SK-N-SH (cell line): ENCODE results near the gene SCNM1. TPM values are rescaled to one million over a fixed set of nuclear protein-coding genes. Genes with fewer than 3 reads are reported as not detected.

Experiments used
- CTCF ChIA-PET: fragments of 300-600, 350-600 bp; formaldehyde crosslinking; extraction: SDS; loops from one replicate; lab custom pipeline; 2021; lab: Yijun Ruan, JAX
- POLR2A ChIA-PET: fragments of 350-600 bp; sonication (Branson Sonifier 250); formaldehyde crosslinking; extraction: SDS; loops from one replicate; lab custom pipeline; 2020; ENCODE audit warnings: antibody characterized with exemption, inconsistent platforms; lab: Yijun Ruan, JAX
- DNase-seq: peaks from one replicate; pipeline ENCODE4 v3.0.0; 2012
- H2AFZ ChIP-seq: fragments of 200-600 bp; sonication (generic); 2 replicates; pipeline ENCODE4 v1.8.1; 2016; ENCODE audit warnings: antibody characterized with exemption, mild to moderate bottlenecking, low read depth
- H3F3A ChIP-seq: fragments of 200-600 bp; sonication (generic); replicated peaks from 2 replicates; pipeline ENCODE3; 2016; ENCODE audit warnings: antibody characterized with exemption, mild to moderate bottlenecking; ENCODE audit not compliant: insufficient read depth
- H3K27ac ChIP-seq, 2 experiments: fragments of 200-500 bp in 1 of 2; fragments of 200-600 bp in 1 of 2; sonication (Bioruptor generic) in 1 of 2; sonication (generic), shearing (Covaris generic) in 1 of 2; 2 replicates each; pipeline versions ENCODE4 v1.5.1 to v1.6.1; 2014 to 2016; ENCODE audit warnings: low read depth in 2 of 2, inconsistent platforms in 1 of 2, low read length in 1 of 2, mild to moderate bottlenecking in 1 of 2, mixed read lengths in 1 of 2
- H3K27me3 ChIP-seq: fragments of 200-600 bp; sonication (generic), shearing (Covaris generic); 2 replicates; pipeline ENCODE4 v1.6.1; 2016; ENCODE audit warnings: mixed run types; ENCODE audit not compliant: insufficient read depth
- H3K36me3 ChIP-seq, 2 experiments: fragments of 200-500 bp in 1 of 2; fragments of 200-600 bp in 1 of 2; sonication (Bioruptor generic) in 1 of 2; sonication (generic) in 1 of 2; replicated peaks in 1 of 2; 2 replicates each; pipeline versions ENCODE3 to v1.5.1; 2014 to 2016; ENCODE audit warnings: low read length in 1 of 2, mild to moderate bottlenecking in 1 of 2; ENCODE audit not compliant: insufficient read depth in 2 of 2, control insufficient read depth in 1 of 2
- H3K4me1 ChIP-seq, 2 experiments: fragments of 200-500 bp in 1 of 2; fragments of 200-600 bp in 1 of 2; sonication (Bioruptor generic) in 1 of 2; sonication (generic), shearing (Covaris generic) in 1 of 2; 2 replicates each; pipeline versions ENCODE4 v1.5.1 to v1.6.1; 2014 to 2016; ENCODE audit warnings: low read depth in 1 of 2, low read length in 1 of 2, mixed run types in 1 of 2; ENCODE audit not compliant: insufficient read depth in 2 of 2, control insufficient read depth in 1 of 2
- H3K4me2 ChIP-seq: fragments of 200-600 bp; sonication (generic), shearing (Covaris generic); 2 replicates; pipeline ENCODE4 v1.6.1; 2017; ENCODE audit warnings: mixed run types
- H3K4me3 ChIP-seq, 2 experiments: fragments of 200-500 bp in 1 of 2; fragments of 200-600 bp in 1 of 2; sonication (Bioruptor generic) in 1 of 2; sonication (generic), shearing (Covaris generic) in 1 of 2; 2 replicates each; pipeline versions ENCODE4 v1.5.1 to v1.8.1; 2014 to 2016; ENCODE audit warnings: low read depth in 2 of 2, inconsistent platforms in 1 of 2, low read length in 1 of 2, mild to moderate bottlenecking in 1 of 2, mixed read lengths in 1 of 2, moderate library complexity in 1 of 2
- H3K79me2 ChIP-seq: fragments of 200-600 bp; sonication (generic); 2 replicates; pipeline ENCODE4 v1.8.1; 2017; ENCODE audit warnings: mild to moderate bottlenecking; ENCODE audit not compliant: insufficient read depth
- H3K9ac ChIP-seq: fragments of 200-600 bp; sonication (generic); 2 replicates; pipeline ENCODE4 v1.6.1; 2017; ENCODE audit warnings: mixed run types
- H3K9me2 ChIP-seq: fragments of 200-600 bp; sonication (generic); 2 replicates; pipeline ENCODE4 v1.6.1; 2017; ENCODE audit warnings: mixed run types
- H3K9me3 ChIP-seq: fragments of 200-600 bp; sonication (generic); 2 replicates; pipeline ENCODE4 v1.6.1; 2017; ENCODE audit warnings: mixed run types, mild to moderate bottlenecking, moderate library complexity
- H4K20me1 ChIP-seq: fragments of 200-600 bp; sonication (generic); 2 replicates; pipeline ENCODE4 v1.6.1; 2017; ENCODE audit warnings: mild to moderate bottlenecking, mixed run types; ENCODE audit not compliant: insufficient read depth
- CHD2 ChIP-seq: fragments of 150-350 bp; IDR thresholded peaks from 2 replicates; pipeline ENCODE4 v1.6.1; 2018; ENCODE audit warnings: low read length; ENCODE audit not compliant: partially characterized antibody
- ELF1 ChIP-seq: IDR thresholded peaks from 2 replicates; pipeline ENCODE4 v1.4.0; 2012
- EP300 ChIP-seq, 2 experiments: IDR thresholded peaks; 2 replicates each; pipeline versions ENCODE4 v1.4.0 to v1.6.1; 2012; ENCODE audit warnings: borderline replicate concordance in 1 of 2, low read depth in 1 of 2, low read length in 1 of 2
- EZH2phosphoT487 ChIP-seq: fragments of 200-600 bp; sonication (generic); IDR thresholded peaks from 2 replicates; pipeline ENCODE4 v1.6.1; 2017; ENCODE audit warnings: low read depth, mixed run types, mild to moderate bottlenecking, antibody characterized with exemption, moderate library complexity, borderline replicate concordance
- FOXJ3 ChIP-seq: sonication (generic); formaldehyde crosslinking; IDR thresholded peaks from 2 replicates; pipeline ENCODE4 v1.5.1; 2020; ENCODE audit warnings: mild to moderate bottlenecking, missing genetic modification reagents
- GABPA ChIP-seq: IDR thresholded peaks from 2 replicates; pipeline ENCODE4 v1.4.0; 2012; ENCODE audit warnings: low read depth, mild to moderate bottlenecking
- GATA2 ChIP-seq: sonication (generic); formaldehyde crosslinking; IDR thresholded peaks from 2 replicates; pipeline ENCODE4 v1.5.0; 2020; ENCODE audit warnings: mild to moderate bottlenecking, missing genetic modification reagents
- JUND ChIP-seq: IDR thresholded peaks from 2 replicates; pipeline ENCODE4 v1.4.0; 2012
- MAX ChIP-seq: IDR thresholded peaks from 2 replicates; pipeline ENCODE4 v1.4.0; 2012; ENCODE audit warnings: low read depth
- MXI1 ChIP-seq: IDR thresholded peaks from 2 replicates; pipeline ENCODE4 v1.6.1; 2012; ENCODE audit warnings: mild to moderate bottlenecking, low read depth, low read length, improper control_type of control experiment
- NFIC ChIP-seq: IDR thresholded peaks from 2 replicates; pipeline ENCODE4 v1.4.0; 2012; ENCODE audit warnings: borderline replicate concordance
- PBX3 ChIP-seq: IDR thresholded peaks from 2 replicates; pipeline ENCODE4; 2012
- POLR2AphosphoS5 ChIP-seq: IDR thresholded peaks from 2 replicates; pipeline ENCODE4 v1.6.1; 2012; ENCODE audit warnings: low read depth, low read length
- RAD21 ChIP-seq: IDR thresholded peaks from 2 replicates; pipeline ENCODE4 v1.6.1; 2012; ENCODE audit warnings: mild to moderate bottlenecking, low read length
- RCOR1 ChIP-seq: fragments of 150-350 bp; IDR thresholded peaks from 2 replicates; pipeline ENCODE4 v1.6.1; 2017; ENCODE audit warnings: antibody characterized with exemption, low read length
- REST ChIP-seq: IDR thresholded peaks from 2 replicates; pipeline ENCODE4 v1.6.1; 2012; ENCODE audit warnings: mild to moderate bottlenecking, low read depth, low read length, moderate library complexity
- RFX5 ChIP-seq: IDR thresholded peaks from 2 replicates; pipeline ENCODE4 v1.6.1; 2012; ENCODE audit warnings: mild to moderate bottlenecking, improper control_type of control experiment, low read length
- SIN3A ChIP-seq: IDR thresholded peaks from 2 replicates; pipeline ENCODE4 v1.6.1; 2012; ENCODE audit warnings: low read depth, mild to moderate bottlenecking, low read length, moderate library complexity, borderline replicate concordance
- TAF1 ChIP-seq: IDR thresholded peaks from 2 replicates; pipeline ENCODE4 v1.6.1; 2012; ENCODE audit warnings: low read depth, mild to moderate bottlenecking, low read length, moderate library complexity, borderline replicate concordance
- TCF12 ChIP-seq: IDR thresholded peaks from 2 replicates; pipeline ENCODE4 v1.4.0; 2012
- USF2 ChIP-seq: fragments of 150-350 bp; IDR thresholded peaks from 2 replicates; pipeline ENCODE4 v1.6.1; 2017; ENCODE audit warnings: antibody characterized with exemption, low read length, low read depth, borderline replicate concordance
- YY1 ChIP-seq: IDR thresholded peaks from 2 replicates; pipeline ENCODE4 v1.4.0; 2012; ENCODE audit warnings: low read depth, mild to moderate bottlenecking
- WGBS: methylation state at CpG from one replicate; pipeline ENCODE4 v1.1.6; 2017; ENCODE audit warnings: low lambda C conversion rate; 5-methylcytosine and 5-hydroxymethylcytosine counted together
- polyA plus RNA-seq, 3 experiments: library from polyadenylated mRNA; depleted of rRNA; stranded (reverse); fragments of >200 nt; gene quantifications; 2 replicates each; pipeline ENCODE4 v1.2.3, GENCODE V29; 2012

The SCNM1 gene
- polyA plus RNA-seq, 1 of the 3 experiments (the other 2 are of a cell fraction): 27.8 TPM

GRCh38 chr1:151189637-151190445, 23.9 kb downstream of the SCNM1 start, which contains the start of gene VPS72:
Gene VPS72, minus strand, starts transcription at chr1:151190197. Its CDS starts 76 bp downstream, at chr1:151190121.
- 1% methylated on average over 40 of the region's 42 CpGs for WGBS

More at GRCh38 chr1:151189637-151190445, 23.9 kb downstream of the SCNM1 start, which contains the start of gene VPS72:
- Histone ChIP-seq H4K20me1 (no peaks in the 10 kb centered on the region), H3K4me1 (peaks cover 0 to 6% of the 10 kb centered on the region in 2 experiments; a peak in 1 of 4 replicates), H3K27ac (peak within 1 kb of the TSS; percentile 85 to 88), H3K9me2 (no peaks in the 10 kb centered on the region), H3K36me3 (peaks cover 7 to 8% of the 10 kb centered on the region in 2 experiments), H3K27me3 (no peaks in the 10 kb centered on the region), H3F3A (peaks cover 11% of the 10 kb centered on the region), H3K9ac (peak within 1 kb of the TSS; percentile 89), H2AFZ (peak within 1 kb of the TSS; percentile 73), H3K4me2 (peak within 1 kb of the TSS; percentile 67), H3K9me3 (no peaks in the 10 kb centered on the region), H3K79me2 (peaks cover 39% of the 10 kb centered on the region), H3K4me3 (peak within 1 kb of the TSS; percentile 66 to 83)
- POLR2A ChIA-PET: interaction anchor here (0.7 to 2.1 kb wide), 12 partner anchors 9 to 210 kb away, joined by 3 to 10 read pairs (median 6); partner anchors contain the start of genes PIP5K1A, PSMD4, TMOD4 and ZNF687
- CTCF ChIA-PET: interaction anchor here (0.6 to 3.3 kb wide), 10 partner anchors 15 to 769 kb away, joined by 3 to 21 read pairs (median 3); partner anchors contain the start of genes TMOD4 and TNFAIP8L2
- DNase-seq: peak; percentile 89
- TF ChIP-seq JUND: no peak
- TF ChIP-seq RAD21: no peak
- TF ChIP-seq NFIC: no peak
- peak in 1 of 2 experiments; percentile 23; a peak in 2 of 4 replicates for TF ChIP-seq EP300 (IDR thresholded peaks at IDR 0.05; ENCODE audit: borderline replicate concordance in 1 of 2, low read depth in 1 of 2, low read length in 1 of 2)
- peak; percentile 93 for TF ChIP-seq ELF1
- TF ChIP-seq USF2: no peak
- peak; percentile 77 for TF ChIP-seq CHD2
- 0 out of 2 replicates have a peak, but pooled peaks have one; percentile 41 for TF ChIP-seq FOXJ3
- TF ChIP-seq MXI1: peak; percentile 60
- TF ChIP-seq TAF1: peak; percentile 96
- peak; percentile 98 for TF ChIP-seq SIN3A
- peak; percentile 87 for TF ChIP-seq YY1
- TF ChIP-seq GATA2 (CRISPR knock-in tag): no peak
- TF ChIP-seq GABPA: peak; percentile 82
- no peak; the same call in 1 of the 2 replicates for TF ChIP-seq REST
- 0 out of 2 replicates have a peak, but pooled peaks have one; percentile 56 for TF ChIP-seq RFX5
- TF ChIP-seq MAX: peak; percentile 70; the same call in 1 of the 2 replicates
- TF ChIP-seq RCOR1: peak; percentile 68; the same call in 1 of the 2 replicates
- TF ChIP-seq PBX3: peak; percentile 45
- peak; percentile 99 for TF ChIP-seq POLR2AphosphoS5
- TF ChIP-seq EZH2phosphoT487: no peak
- TF ChIP-seq TCF12: peak; percentile 47; the same call in 1 of the 2 replicates
